ENCODE data around the gene SLC22A23.

- TF ChIP-seq TAF1 (IDR thresholded peaks at IDR 0.05; ENCODE audit: borderline replicate concordance, low read depth, low read length) (no peak), POLR2A (IDR thresholded peaks at IDR 0.05; ENCODE audit: low read depth, low read length) (no peak)
These were observed 39.4 kb downstream of the SLC22A23 start for GRCh38 chr6:3417473-3417872.

All from GM12892 (cell line).